HG02763 (cell line): ENCODE results near the gene MINK1.
"Not testable (repeated sequence)": the region's sequence is repeated elsewhere in the genome, so short reads cannot be mapped to it uniquely, and the experiment has no call there.

ENCODE experiments used
- ATAC-seq: cut with Tn5 transposase; IDR thresholded peaks from one replicate; pipeline ENCODE4 v1.9.1; 2021; ENCODE audit warnings: mild to moderate bottlenecking, moderate library complexity; ENCODE audit not compliant: unreplicated experiment

The MINK1 gene

GRCh38 chr17:4867535-4867934 is 34.4 kb downstream of the MINK1 start:
- ATAC-seq = not testable (repeated sequence)

GRCh38 chr17:4869058-4869998 is 36.2 kb downstream of the MINK1 start:
- not testable (repeated sequence) for ATAC-seq

- no peak for ATAC-seq
These were observed 37.7 kb downstream of the MINK1 start for GRCh38 chr17:4870855-4871254.

GRCh38 chr17:4872786-4873185 is 39.6 kb downstream of the MINK1 start:
- no peak for ATAC-seq

GRCh38 chr17:4877089-4877488 is 43.9 kb downstream of the MINK1 start:
- no peak for ATAC-seq

- no peak for ATAC-seq
These were observed 46.5 kb downstream of the MINK1 start for GRCh38 chr17:4879601-4880000.

GRCh38 chr17:4880857-4881256 is 47.7 kb downstream of the MINK1 start:
- ATAC-seq = no peak

GRCh38 chr17:4881761-4882555 is 48.8 kb downstream of the MINK1 start:
- no peak for ATAC-seq

GRCh38 chr17:4884489-4884888 is 51.3 kb downstream of the MINK1 start:
- no peak for ATAC-seq

GRCh38 chr17:4886830-4887229 is 53.7 kb downstream of the MINK1 start:
- ATAC-seq = no peak

- ATAC-seq = no peak
These were observed 54.4 kb downstream of the MINK1 start for GRCh38 chr17:4887581-4887980.

- no peak for ATAC-seq
These were observed 58.6 kb downstream of the MINK1 start for GRCh38 chr17:4891411-4892410.

- no peak for ATAC-seq
These were observed 59.5 kb downstream of the MINK1 start for GRCh38 chr17:4892499-4893221.

GRCh38 chr17:4893272-4893671 is 60.1 kb downstream of the MINK1 start:
- no peak for ATAC-seq

- no peak for ATAC-seq
These were observed 60.8 kb downstream of the MINK1 start for GRCh38 chr17:4893721-4894560.

- no peak for ATAC-seq
These were observed 62.0 kb downstream of the MINK1 start for GRCh38 chr17:4895121-4895520.

GRCh38 chr17:4895657-4896331 is 62.7 kb downstream of the MINK1 start:
- no peak for ATAC-seq
